Panc1 (cell line): ENCODE measurements around the gene HOXA13. TPM values are rescaled to one million over a fixed set of nuclear protein-coding genes. Genes with fewer than 3 reads are reported as not detected.

Experiments
- ATAC-seq: fragments of 200-7000 bp; cut with Tn5 transposase; 2 replicates; pipeline ENCODE4 v1.9.1; 2020; ENCODE audit warnings: mild to moderate bottlenecking, moderate library complexity
- BruUV-seq: library from RNA; stranded (reverse); fragments of 400-500 nt; replicated peaks from 2 replicates; lab custom pipeline; 2021; lab: Mats Ljungman, UMichigan
- CTCF ChIA-PET: fragments of 300-600 bp; sonication (Branson Sonifier 250); formaldehyde crosslinking; loops from one replicate; lab custom pipeline; 2022; ENCODE audit warnings: antibody characterized with exemption; lab: Charles Lee
- POLR2A ChIA-PET: fragments of 300-600 bp; sonication (Branson Sonifier 250); formaldehyde crosslinking; loops from one replicate; lab custom pipeline; 2022; ENCODE audit warnings: antibody characterized with exemption; lab: Charles Lee
- DNase-seq: peaks from one replicate; pipeline ENCODE4 v3.0.0-alpha.2; 2010; ENCODE audit warnings: low read depth, low spot score
- H3K27ac ChIP-seq: 2 replicates; pipeline ENCODE4 v1.5.1; 2011; ENCODE audit warnings: mild to moderate bottlenecking, low read length, inconsistent platforms
- H3K27me3 ChIP-seq: fragments of 200-500 bp; sonication (Bioruptor generic); 2 replicates; pipeline ENCODE4 v1.6.0; 2014; ENCODE audit warnings: low read length, inconsistent platforms; ENCODE audit not compliant: control insufficient read depth, insufficient read depth
- H3K36me3 ChIP-seq: fragments of 200-500 bp; sonication (Bioruptor generic); 2 replicates; pipeline ENCODE4 v1.5.1; 2014; ENCODE audit warnings: inconsistent platforms, mild to moderate bottlenecking, low read length, moderate library complexity; ENCODE audit not compliant: control insufficient read depth, insufficient read depth
- H3K4me1 ChIP-seq: 2 replicates; pipeline ENCODE4 v1.5.1; 2011; ENCODE audit warnings: inconsistent platforms, mild to moderate bottlenecking, low read length, moderate library complexity; ENCODE audit not compliant: control insufficient read depth, insufficient read depth
- H3K4me3 ChIP-seq, 2 experiments: 2 replicates each; pipeline ENCODE4 v1.5.1; 2011 to 2012; ENCODE audit warnings: low read depth in 2 of 2, low read length in 2 of 2, mild to moderate bottlenecking in 2 of 2, inconsistent platforms in 1 of 2, moderate library complexity in 1 of 2
- H3K9me3 ChIP-seq: fragments of 200-500 bp; sonication (Bioruptor generic); 2 replicates; pipeline ENCODE4 v1.5.1; 2014; ENCODE audit warnings: low read depth, mild to moderate bottlenecking, inconsistent platforms, low read length, moderate library complexity; ENCODE audit not compliant: control insufficient read depth, insufficient read depth
- POLR2AphosphoS5 ChIP-seq: IDR thresholded peaks from 2 replicates; pipeline ENCODE4 v1.6.1; 2012; ENCODE audit warnings: mild to moderate bottlenecking, low read depth, low read length, moderate library complexity
- REST ChIP-seq, 2 experiments: IDR thresholded peaks; 2 replicates each; pipeline ENCODE4 v1.6.1; 2011 to 2012; ENCODE audit warnings: low read depth in 2 of 2, control low read depth in 1 of 2, low read length in 1 of 2, mild to moderate bottlenecking in 1 of 2, moderate library complexity in 1 of 2; ENCODE audit not compliant: insufficient read depth in 1 of 2
- SIN3A ChIP-seq: IDR thresholded peaks from 2 replicates; pipeline ENCODE4 v1.6.1; 2012; ENCODE audit warnings: low read depth, mild to moderate bottlenecking, low read length, moderate library complexity, borderline replicate concordance; ENCODE audit not compliant: insufficient read depth
- TCF7L2 ChIP-seq: IDR thresholded peaks from 2 replicates; pipeline ENCODE4 v1.6.1; 2011; ENCODE audit warnings: mild to moderate bottlenecking, low read depth, low read length, inconsistent platforms
- in situ Hi-C: cut with HindIII; loops from 2 replicates; pipeline ENCODE4 v1.10.0; 2016; ENCODE audit warnings: low sequenced_read_pairs, low pct_unique_long_range_greater_than_20kb
- intact Hi-C: fragments of 100-400 bp; cut with micrococcal nuclease; formaldehyde crosslinking; loops from one replicate; pipeline ENCODE4 v1.10.0; 2022; ENCODE audit not compliant: unreplicated experiment
- total RNA-seq: library from RNA; stranded (reverse); gene quantifications from one replicate; pipeline ENCODE4 v1.2.1, GENCODE V29; 2021; ENCODE audit not compliant: unreplicated experiment
- TF ChIP-seq, protein P1 (sequence below): fragments of 450-650 bp; IDR thresholded peaks from 2 replicates; pipeline ENCODE4 v1.5.1; 2017; ENCODE audit warnings: mild to moderate bottlenecking

The HOXA13 gene
- total RNA-seq, 1 experiment from 2014 or later: 1.2 TPM

DNA sequence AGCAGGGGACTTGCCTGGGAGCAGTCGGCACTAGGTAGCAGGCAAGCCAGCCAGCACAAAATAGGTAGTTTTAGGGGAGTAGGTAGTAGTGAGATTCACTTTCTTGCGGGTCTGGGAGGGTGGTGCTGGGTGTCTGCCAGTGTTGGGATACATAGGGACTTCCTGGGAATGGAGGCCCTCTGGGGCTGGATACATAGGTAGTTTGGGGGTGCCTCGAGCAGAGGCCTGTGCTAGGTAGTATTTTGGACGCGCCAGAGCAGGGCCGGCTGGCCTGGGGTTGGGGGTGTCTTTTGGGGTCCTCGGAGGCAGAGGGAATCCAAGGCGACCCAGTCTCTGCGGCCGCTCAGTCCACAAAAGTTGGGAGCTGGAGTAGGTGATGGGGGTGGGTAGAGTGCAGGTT, 45.5 kb downstream of the HOXA13 start:
- POLR2A ChIA-PET: no interaction called here
- Histone ChIP-seq H3K4me3 (no peak overlapping the region; a peak in 1 of 4 replicates), H3K27ac (no peak overlapping the region), H3K4me1 (peaks cover 10% of the 10 kb centered on the region), H3K9me3 (no peaks in the 10 kb centered on the region), H3K27me3 (no peaks in the 10 kb centered on the region), H3K36me3 (no peaks in the 10 kb centered on the region; the same call in 1 of the 2 replicates)
- no peak for DNase-seq
- no peak for ATAC-seq
- in situ Hi-C loops: no loop called here
- no TSS peak for BruUV-seq
- CTCF ChIA-PET: interaction anchor here (0.6 kb wide), 1 partner anchor 11 kb away, joined by 3 read pairs; the partner anchor contains the start of gene HOXA5
- intact Hi-C loops: no loop called here
- no peak for TF ChIP-seq SIN3A
- no peak for TF ChIP-seq POLR2AphosphoS5
- TF ChIP-seq TCF7L2: no peak
- TF ChIP-seq, protein P1, sequence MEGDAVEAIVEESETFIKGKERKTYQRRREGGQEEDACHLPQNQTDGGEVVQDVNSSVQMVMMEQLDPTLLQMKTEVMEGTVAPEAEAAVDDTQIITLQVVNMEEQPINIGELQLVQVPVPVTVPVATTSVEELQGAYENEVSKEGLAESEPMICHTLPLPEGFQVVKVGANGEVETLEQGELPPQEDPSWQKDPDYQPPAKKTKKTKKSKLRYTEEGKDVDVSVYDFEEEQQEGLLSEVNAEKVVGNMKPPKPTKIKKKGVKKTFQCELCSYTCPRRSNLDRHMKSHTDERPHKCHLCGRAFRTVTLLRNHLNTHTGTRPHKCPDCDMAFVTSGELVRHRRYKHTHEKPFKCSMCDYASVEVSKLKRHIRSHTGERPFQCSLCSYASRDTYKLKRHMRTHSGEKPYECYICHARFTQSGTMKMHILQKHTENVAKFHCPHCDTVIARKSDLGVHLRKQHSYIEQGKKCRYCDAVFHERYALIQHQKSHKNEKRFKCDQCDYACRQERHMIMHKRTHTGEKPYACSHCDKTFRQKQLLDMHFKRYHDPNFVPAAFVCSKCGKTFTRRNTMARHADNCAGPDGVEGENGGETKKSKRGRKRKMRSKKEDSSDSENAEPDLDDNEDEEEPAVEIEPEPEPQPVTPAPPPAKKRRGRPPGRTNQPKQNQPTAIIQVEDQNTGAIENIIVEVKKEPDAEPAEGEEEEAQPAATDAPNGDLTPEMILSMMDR: no peak
- no peak for TF ChIP-seq REST (IDR thresholded peaks at IDR 0.05; ENCODE audit: insufficient read depth in 1 of 2, low read depth in 2 of 2, low read length in 1 of 2)

DNA sequence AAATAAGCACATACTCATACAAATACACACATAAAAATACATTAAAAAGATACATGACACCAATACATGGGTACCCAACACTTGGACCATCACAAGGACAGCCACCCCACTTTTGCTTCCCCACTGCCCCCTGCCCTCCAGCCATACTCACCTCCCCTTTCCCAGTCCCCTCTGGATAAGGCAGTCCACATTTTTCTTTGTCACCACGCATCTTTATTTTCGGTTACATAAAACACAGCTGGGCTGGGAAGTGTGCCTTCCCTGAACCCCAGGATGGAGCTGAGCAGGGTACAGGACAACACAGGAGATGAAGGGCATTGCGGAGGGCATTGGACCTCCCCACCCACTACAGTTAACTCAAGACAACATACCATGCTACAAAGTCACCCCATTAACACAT, 46.4 kb downstream of the HOXA13 start:
- Histone ChIP-seq H3K9me3 (no peaks in the 10 kb centered on the region), H3K27ac (no peak overlapping the region), H3K4me1 (peaks cover 18% of the 10 kb centered on the region), H3K36me3 (no peaks in the 10 kb centered on the region; the same call in 1 of the 2 replicates), H3K4me3 (no peak overlapping the region), H3K27me3 (no peaks in the 10 kb centered on the region)
- in situ Hi-C loops (no loop called here), intact Hi-C loops (no loop called here)
- ChIA-PET POLR2A (no interaction called here), CTCF (interaction anchor here (0.6 kb wide), 1 partner anchor 33 kb away, joined by 3 read pairs; no protein-coding TSS in a partner anchor)
- ATAC-seq (no peak), DNase-seq (no peak)
- TF ChIP-seq TCF7L2: no peak
- no peak for TF ChIP-seq REST (IDR thresholded peaks at IDR 0.05; ENCODE audit: insufficient read depth in 1 of 2, low read depth in 2 of 2, low read length in 1 of 2)
- TF ChIP-seq, protein P1: no peak
- TF ChIP-seq POLR2AphosphoS5: no peak
- no peak for TF ChIP-seq SIN3A
- no TSS peak for BruUV-seq
